Gastrocnemius medialis (tissue), 4 donors: ENCODE measurements around the gene MAST4.

ENCODE experiments used
- POLR2A ChIP-seq, 2 donors: fragments of 450-650 bp; IDR thresholded peaks; one replicate each; pipeline ENCODE4 v1.6.1; 2017; ENCODE audit warnings: antibody characterized with exemption in 2 of 2, mild to moderate bottlenecking in 2 of 2, moderate library complexity in 2 of 2
- TF ChIP-seq, protein P1 (sequence below), 5 experiments: fragments of 450-650 bp in 3 of 5; fragments of 200-600 bp in 2 of 5; sonication (generic) in 2 of 5; IDR thresholded peaks in 4 of 5; conservative IDR thresholded peaks in 1 of 5; 1 replicate in 4 of 5; 2 replicates in 1 of 5; pipeline ENCODE4 v1.5.1; 2016 to 2019; ENCODE audit warnings: antibody characterized with exemption in 5 of 5, mild to moderate bottlenecking in 3 of 5, moderate library complexity in 3 of 5

- no peak for TF ChIP-seq POLR2A (IDR thresholded peaks at IDR 0.05)
- TF ChIP-seq, protein P1, sequence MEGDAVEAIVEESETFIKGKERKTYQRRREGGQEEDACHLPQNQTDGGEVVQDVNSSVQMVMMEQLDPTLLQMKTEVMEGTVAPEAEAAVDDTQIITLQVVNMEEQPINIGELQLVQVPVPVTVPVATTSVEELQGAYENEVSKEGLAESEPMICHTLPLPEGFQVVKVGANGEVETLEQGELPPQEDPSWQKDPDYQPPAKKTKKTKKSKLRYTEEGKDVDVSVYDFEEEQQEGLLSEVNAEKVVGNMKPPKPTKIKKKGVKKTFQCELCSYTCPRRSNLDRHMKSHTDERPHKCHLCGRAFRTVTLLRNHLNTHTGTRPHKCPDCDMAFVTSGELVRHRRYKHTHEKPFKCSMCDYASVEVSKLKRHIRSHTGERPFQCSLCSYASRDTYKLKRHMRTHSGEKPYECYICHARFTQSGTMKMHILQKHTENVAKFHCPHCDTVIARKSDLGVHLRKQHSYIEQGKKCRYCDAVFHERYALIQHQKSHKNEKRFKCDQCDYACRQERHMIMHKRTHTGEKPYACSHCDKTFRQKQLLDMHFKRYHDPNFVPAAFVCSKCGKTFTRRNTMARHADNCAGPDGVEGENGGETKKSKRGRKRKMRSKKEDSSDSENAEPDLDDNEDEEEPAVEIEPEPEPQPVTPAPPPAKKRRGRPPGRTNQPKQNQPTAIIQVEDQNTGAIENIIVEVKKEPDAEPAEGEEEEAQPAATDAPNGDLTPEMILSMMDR (IDR thresholded peaks at IDR 0.05 in 4 of 5, conservative IDR thresholded peaks at IDR 0.05 in 1 of 5): no peak
Observed at GRCh38 chr5:66967102-66967501, 370.9 kb downstream of the MAST4 start.
